Trophoblast cell (in vitro differentiated cells and primary cell): Measurements from ENCODE around the gene SHROOM2.

Source experiments
- DNase-seq, 2 donors: peaks; one replicate each; pipeline ENCODE4 v3.0.0-alpha.2; 2016
- H2AFZ ChIP-seq: 2 replicates; pipeline ENCODE4 v1.6.1; 2013; ENCODE audit warnings: low read length, moderate library complexity, mild to moderate bottlenecking; ENCODE audit not compliant: insufficient read depth, poor library complexity
- H2AK5ac ChIP-seq: 2 replicates; pipeline ENCODE4 v1.6.1; 2013; ENCODE audit warnings: mild to moderate bottlenecking, low read length
- H2BK120ac ChIP-seq: 2 replicates; pipeline ENCODE4 v1.6.1; 2013; ENCODE audit warnings: low read length, mild to moderate bottlenecking, moderate library complexity; ENCODE audit not compliant: insufficient read depth, poor library complexity
- H2BK12ac ChIP-seq: 2 replicates; pipeline ENCODE4 v1.6.1; 2013; ENCODE audit warnings: mild to moderate bottlenecking, low read length, moderate library complexity
- H2BK5ac ChIP-seq: 2 replicates; pipeline ENCODE4 v1.6.1; 2013; ENCODE audit warnings: low read length, low read depth, moderate library complexity, mild to moderate bottlenecking; ENCODE audit not compliant: poor library complexity
- H3K14ac ChIP-seq: 2 replicates; pipeline ENCODE4 v1.6.1; 2013; ENCODE audit warnings: mild to moderate bottlenecking, low read length
- H3K18ac ChIP-seq: 2 replicates; pipeline ENCODE4 v1.6.1; 2013; ENCODE audit warnings: mild to moderate bottlenecking, low read length
- H3K23ac ChIP-seq: 2 replicates; pipeline ENCODE4 v1.6.1; 2013; ENCODE audit warnings: low read length
- H3K27ac ChIP-seq: 2 replicates; pipeline ENCODE4 v1.5.1; 2013; ENCODE audit warnings: low read depth, mild to moderate bottlenecking, inconsistent platforms, low read length, moderate library complexity
- H3K27me3 ChIP-seq: 2 replicates; pipeline ENCODE4 v1.6.1; 2013; ENCODE audit warnings: inconsistent platforms, mild to moderate bottlenecking, low read length, moderate library complexity; ENCODE audit not compliant: insufficient read depth
- H3K36me3 ChIP-seq, 2 experiments: 1 replicate in 1 of 2; 2 replicates in 1 of 2; pipeline ENCODE4 v1.6.1; 2013; ENCODE audit warnings: low read length in 2 of 2, mild to moderate bottlenecking in 2 of 2, moderate library complexity in 1 of 2; ENCODE audit not compliant: insufficient read depth in 2 of 2, control insufficient read depth in 1 of 2
- H3K4ac ChIP-seq: 2 replicates; pipeline ENCODE4 v1.6.1; 2013; ENCODE audit warnings: low read depth, mild to moderate bottlenecking, low read length, moderate library complexity
- H3K4me1 ChIP-seq, 2 experiments: 1 replicate in 1 of 2; 2 replicates in 1 of 2; pipeline ENCODE4 v1.6.1; 2013; ENCODE audit warnings: low read length in 2 of 2, mild to moderate bottlenecking in 2 of 2, moderate library complexity in 1 of 2; ENCODE audit not compliant: insufficient read depth in 2 of 2, control insufficient read depth in 1 of 2
- H3K4me2 ChIP-seq: 2 replicates; pipeline ENCODE4 v1.6.1; 2013; ENCODE audit warnings: inconsistent platforms, mild to moderate bottlenecking, low read length, moderate library complexity
- H3K4me3 ChIP-seq: 2 replicates; pipeline ENCODE4 v1.5.1; 2013; ENCODE audit warnings: mild to moderate bottlenecking, low read depth, low read length, inconsistent platforms
- H3K79me1 ChIP-seq: one replicate; pipeline ENCODE4 v1.6.1; 2013; ENCODE audit warnings: low read length
- H3K79me2 ChIP-seq: 2 replicates; pipeline ENCODE4 v1.6.1; 2013; ENCODE audit warnings: low read length, mild to moderate bottlenecking; ENCODE audit not compliant: control insufficient read depth, insufficient read depth, poor library complexity
- H3K9ac ChIP-seq: 2 replicates; pipeline ENCODE4 v1.6.1; 2013; ENCODE audit warnings: mild to moderate bottlenecking, low read length
- H3K9me3 ChIP-seq: 2 replicates; pipeline ENCODE4 v1.6.1; 2013; ENCODE audit warnings: low read depth, mild to moderate bottlenecking, control low read depth, inconsistent platforms, low read length; ENCODE audit not compliant: insufficient read depth
- H4K12ac ChIP-seq: 2 replicates; pipeline ENCODE4 v1.6.1; 2013; ENCODE audit warnings: low read depth, mild to moderate bottlenecking, low read length, moderate library complexity
- H4K8ac ChIP-seq: 2 replicates; pipeline ENCODE4 v1.6.1; 2013; ENCODE audit warnings: low read depth, mild to moderate bottlenecking, low read length, moderate library complexity
- H4K91ac ChIP-seq: one replicate; pipeline ENCODE4 v1.6.1; 2013; ENCODE audit warnings: low read depth, mild to moderate bottlenecking, low read length, moderate library complexity
- WGBS: extraction: QIAGEN DNeasy Blood & Tissue Kit; methylation state at CpG from one replicate; pipeline ENCODE4 v1.1.7; 2013; ENCODE audit warnings: missing lambda C conversion rate; ENCODE audit not compliant: insufficient read length, insufficient coverage; ENCODE audit errors: extremely low coverage; 5-methylcytosine and 5-hydroxymethylcytosine counted together

SHROOM2 gene

DNA sequence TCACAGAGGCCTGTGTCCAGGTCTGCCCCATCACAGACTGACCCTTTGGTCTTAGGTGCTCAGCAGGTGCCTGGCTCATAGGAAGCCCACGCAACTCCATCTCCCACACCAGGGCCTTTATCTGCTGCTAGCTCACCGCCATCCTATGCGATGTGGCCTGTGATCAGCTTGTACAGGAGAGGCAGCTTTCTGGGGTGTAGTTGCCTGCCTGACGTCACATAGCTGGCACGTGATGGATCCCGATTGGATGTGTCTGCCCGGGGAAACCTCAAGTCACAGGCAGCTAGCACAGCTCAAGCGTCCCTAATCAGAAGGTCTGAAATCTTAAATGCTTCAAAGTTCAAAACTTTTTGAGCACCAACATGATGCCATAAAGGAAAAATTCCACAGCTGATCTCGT is 139.8 kb downstream of the SHROOM2 start:
- Histone ChIP-seq H3K4ac (no peak overlapping the region), H2AFZ (no peak overlapping the region), H3K4me1 (peaks cover 6 to 12% of the 10 kb centered on the region in 2 experiments), H3K36me3 (peaks cover 8 to 13% of the 10 kb centered on the region in 2 experiments), H3K23ac (no peak overlapping the region), H3K4me2 (no peak overlapping the region), H2BK5ac (no peak overlapping the region), H3K27ac (no peak overlapping the region), H4K91ac (no peak overlapping the region), H3K9ac (no peak overlapping the region), H4K12ac (no peak overlapping the region), H2BK120ac (no peak overlapping the region), H3K27me3 (no peaks in the 10 kb centered on the region), H2BK12ac (no peak overlapping the region), H3K79me1 (no peaks in the 10 kb centered on the region), H3K9me3 (no peaks in the 10 kb centered on the region), H3K18ac (no peak overlapping the region), H3K14ac (no peak overlapping the region), H4K8ac (no peak overlapping the region), H3K4me3 (no peak overlapping the region), H2AK5ac (no peak overlapping the region), H3K79me2 (no peaks in the 10 kb centered on the region)
- no CpG with 5 or more reads among the region's 9 CpGs for WGBS
- DNase-seq, result no peak

DNA sequence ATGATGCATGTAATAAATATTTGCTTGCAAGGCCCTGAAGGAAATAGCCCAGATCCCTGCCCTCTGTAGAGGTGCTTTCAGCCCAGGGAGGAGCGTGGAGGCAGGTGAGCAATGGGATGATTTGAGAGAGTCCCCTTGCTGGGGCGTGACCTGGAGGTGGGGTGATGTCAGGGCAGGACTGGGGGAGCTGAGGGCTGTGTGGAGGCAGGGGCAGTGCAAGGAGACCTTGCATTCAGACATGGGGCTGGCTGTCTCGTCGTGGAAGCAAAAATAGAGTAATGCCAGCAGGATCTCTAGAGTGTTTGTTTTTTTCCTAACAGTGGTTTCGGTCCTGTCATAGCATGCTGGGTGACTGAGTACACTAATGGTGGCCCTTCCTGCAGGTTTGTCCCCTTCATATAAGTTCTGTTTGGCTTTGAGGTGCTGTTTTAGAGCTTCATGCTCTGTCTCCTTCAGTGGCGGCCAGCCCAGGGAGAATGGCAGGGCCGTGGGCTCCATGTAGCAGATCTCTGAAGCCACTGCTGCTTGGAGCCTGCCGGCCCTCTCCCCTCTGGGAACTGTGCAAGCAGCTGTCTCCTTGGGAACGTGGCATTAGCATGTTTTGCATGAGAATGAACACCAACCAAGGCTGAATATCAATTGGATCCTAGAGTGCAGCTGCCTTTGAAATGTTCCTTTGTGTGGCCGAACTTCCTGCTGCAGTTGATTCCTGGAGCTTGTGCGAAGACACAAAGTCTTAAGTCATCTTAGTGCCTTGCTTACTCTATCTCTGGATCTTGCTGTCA is 141.7 kb downstream of the SHROOM2 start:
- Histone ChIP-seq H3K79me2 (no peaks in the 10 kb centered on the region), H2AFZ (no peak overlapping the region), H4K8ac (no peak overlapping the region), H4K12ac (no peak overlapping the region), H3K4me1 (peaks cover 6% of the 10 kb centered on the region in 2 experiments), H3K18ac (no peak overlapping the region), H2BK5ac (no peak overlapping the region), H3K9me3 (no peaks in the 10 kb centered on the region), H3K23ac (no peak overlapping the region), H3K36me3 (peaks cover 20 to 22% of the 10 kb centered on the region in 2 experiments), H3K4me3 (no peak overlapping the region), H3K4ac (no peak overlapping the region), H4K91ac (no peak overlapping the region), H2AK5ac (no peak overlapping the region), H3K4me2 (no peak overlapping the region), H3K27ac (no peak overlapping the region), H2BK120ac (no peak overlapping the region), H3K27me3 (no peaks in the 10 kb centered on the region), H3K79me1 (no peaks in the 10 kb centered on the region), H3K9ac (no peak overlapping the region), H3K14ac (no peak overlapping the region), H2BK12ac (no peak overlapping the region)
- DNase-seq, result no peak
- WGBS, result no CpG with 5 or more reads among the region's 11 CpGs

DNA sequence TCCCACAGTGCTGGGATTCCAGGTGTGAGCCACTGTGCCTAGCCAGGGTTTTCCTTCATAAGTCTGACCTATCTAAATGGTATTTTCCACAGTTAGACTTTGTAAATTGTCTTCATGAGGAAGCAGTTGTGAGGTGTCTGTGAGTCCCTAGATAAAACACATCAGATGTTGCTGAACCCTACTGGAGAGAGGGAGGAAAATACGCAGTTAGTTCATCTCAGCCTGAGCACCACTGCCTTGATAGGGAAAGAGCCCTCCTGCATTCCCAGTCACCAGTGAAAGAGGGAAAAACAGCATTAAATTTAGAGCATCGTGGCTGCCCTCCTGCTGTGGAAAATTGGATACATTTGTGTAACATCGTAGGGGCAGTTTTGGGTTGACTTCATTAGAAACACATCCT is 149.2 kb downstream of the SHROOM2 start:
- Histone ChIP-seq H3K9me3 (no peaks in the 10 kb centered on the region), H3K4ac (peak overlapping the region; percentile 46)

DNA sequence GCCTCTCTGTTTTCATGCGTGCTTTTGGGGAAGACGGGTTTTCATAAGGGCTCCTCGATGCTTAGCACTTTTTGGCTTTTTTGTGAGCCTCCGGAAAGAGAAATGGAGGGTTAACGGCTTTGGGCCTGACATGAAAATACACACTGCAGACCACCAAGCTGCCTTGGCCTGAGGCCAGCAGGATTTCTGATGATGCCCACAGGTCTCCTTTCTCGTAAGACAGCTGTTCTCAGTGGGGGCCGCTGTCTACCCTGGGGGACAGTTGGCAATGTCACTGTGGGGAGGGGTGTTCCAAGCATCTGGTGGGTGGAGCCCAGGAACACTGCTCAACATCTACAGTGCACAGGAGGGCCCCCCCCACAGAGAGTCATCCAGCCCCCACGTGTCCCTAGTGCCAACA is 151.5 kb downstream of the SHROOM2 start:
- H3K4me3 ChIP-seq, result no peak overlapping the region
- no peak for DNase-seq
- peaks cover 0 to 2% of the 10 kb centered on the region in 2 experiments for H3K4me1 ChIP-seq
- no peak overlapping the region for H3K9ac ChIP-seq
- no peaks in the 10 kb centered on the region for H3K9me3 ChIP-seq
- H2AFZ ChIP-seq, result no peak overlapping the region
- H2BK5ac ChIP-seq, result no peak overlapping the region
- WGBS, result no CpG with 5 or more reads among the region's 8 CpGs
- no peak overlapping the region for H3K4me2 ChIP-seq
- H3K4ac ChIP-seq, result no peak overlapping the region
- no peak overlapping the region for H4K8ac ChIP-seq
- no peak overlapping the region for H2BK120ac ChIP-seq
- H4K91ac ChIP-seq, result no peak overlapping the region
- no peak overlapping the region for H2AK5ac ChIP-seq
- peaks cover 44 to 48% of the 10 kb centered on the region in 2 experiments for H3K36me3 ChIP-seq
- no peak overlapping the region for H3K27ac ChIP-seq
- H3K18ac ChIP-seq, result no peak overlapping the region
- H3K27me3 ChIP-seq, result no peaks in the 10 kb centered on the region
- no peak overlapping the region for H3K14ac ChIP-seq
- H3K79me1 ChIP-seq, result no peaks in the 10 kb centered on the region
- H3K23ac ChIP-seq, result no peak overlapping the region
- H2BK12ac ChIP-seq, result no peak overlapping the region
- no peaks in the 10 kb centered on the region for H3K79me2 ChIP-seq
- no peak overlapping the region for H4K12ac ChIP-seq

More for the DNA sequence above, 149.2 kb downstream of the SHROOM2 start:
- no peak overlapping the region for H3K27ac ChIP-seq
- no peak overlapping the region for H4K12ac ChIP-seq
- H2AFZ ChIP-seq, result no peak overlapping the region
- peaks cover 42 to 43% of the 10 kb centered on the region in 2 experiments for H3K36me3 ChIP-seq
- no peak overlapping the region for H3K9ac ChIP-seq
- no peak overlapping the region for H3K4me2 ChIP-seq
- no peak overlapping the region for H3K23ac ChIP-seq
- H2BK5ac ChIP-seq, result no peak overlapping the region
- no peaks in the 10 kb centered on the region for H3K27me3 ChIP-seq
- H3K14ac ChIP-seq, result no peak overlapping the region
- H3K18ac ChIP-seq, result no peak overlapping the region
- no CpG with 5 or more reads among the region's 3 CpGs for WGBS
- no peaks in the 10 kb centered on the region for H3K4me1 ChIP-seq
- no peak overlapping the region for H4K8ac ChIP-seq
- DNase-seq, result no peak
- no peak overlapping the region for H2BK120ac ChIP-seq
- no peak overlapping the region for H2BK12ac ChIP-seq
- no peaks in the 10 kb centered on the region for H3K79me1 ChIP-seq
- H4K91ac ChIP-seq, result no peak overlapping the region
- H2AK5ac ChIP-seq, result no peak overlapping the region
- H3K4me3 ChIP-seq, result no peak overlapping the region
- no peaks in the 10 kb centered on the region for H3K79me2 ChIP-seq
